GM12865 (cell line): ENCODE data around the gene FBXL12.

Experiments used
- DNase-seq: peaks from one replicate; pipeline ENCODE4 v3.0.0; 2010; ENCODE audit warnings: low read depth
- H3K4me3 ChIP-seq: 2 replicates; pipeline ENCODE4 v1.5.1; 2011; ENCODE audit warnings: mild to moderate bottlenecking, low read depth, low read length, control low read depth
- TF ChIP-seq, protein P1 (sequence below): IDR thresholded peaks from 2 replicates; pipeline ENCODE4 v1.5.1; 2011; ENCODE audit warnings: low read length, control low read depth, low read depth, inconsistent platforms; ENCODE audit not compliant: insufficient read depth; ENCODE audit errors: missing control alignments

The FBXL12 gene

DNA sequence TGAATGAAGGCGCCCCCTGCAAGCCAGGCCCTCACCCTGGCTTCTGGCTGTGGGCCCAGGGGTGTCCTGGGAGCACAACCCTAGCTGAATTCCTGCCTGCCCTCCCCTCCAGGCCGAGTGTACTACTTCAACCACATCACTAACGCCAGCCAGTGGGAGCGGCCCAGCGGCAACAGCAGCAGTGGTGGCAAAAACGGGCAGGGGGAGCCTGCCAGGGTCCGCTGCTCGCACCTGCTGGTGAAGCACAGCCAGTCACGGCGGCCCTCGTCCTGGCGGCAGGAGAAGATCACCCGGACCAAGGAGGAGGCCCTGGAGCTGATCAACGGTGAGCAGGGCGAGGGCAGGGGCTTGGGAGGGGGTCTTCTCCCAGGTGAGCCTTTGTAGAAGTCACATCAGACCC, 19.4 kb upstream of the FBXL12 start:
- TF ChIP-seq, protein P1, sequence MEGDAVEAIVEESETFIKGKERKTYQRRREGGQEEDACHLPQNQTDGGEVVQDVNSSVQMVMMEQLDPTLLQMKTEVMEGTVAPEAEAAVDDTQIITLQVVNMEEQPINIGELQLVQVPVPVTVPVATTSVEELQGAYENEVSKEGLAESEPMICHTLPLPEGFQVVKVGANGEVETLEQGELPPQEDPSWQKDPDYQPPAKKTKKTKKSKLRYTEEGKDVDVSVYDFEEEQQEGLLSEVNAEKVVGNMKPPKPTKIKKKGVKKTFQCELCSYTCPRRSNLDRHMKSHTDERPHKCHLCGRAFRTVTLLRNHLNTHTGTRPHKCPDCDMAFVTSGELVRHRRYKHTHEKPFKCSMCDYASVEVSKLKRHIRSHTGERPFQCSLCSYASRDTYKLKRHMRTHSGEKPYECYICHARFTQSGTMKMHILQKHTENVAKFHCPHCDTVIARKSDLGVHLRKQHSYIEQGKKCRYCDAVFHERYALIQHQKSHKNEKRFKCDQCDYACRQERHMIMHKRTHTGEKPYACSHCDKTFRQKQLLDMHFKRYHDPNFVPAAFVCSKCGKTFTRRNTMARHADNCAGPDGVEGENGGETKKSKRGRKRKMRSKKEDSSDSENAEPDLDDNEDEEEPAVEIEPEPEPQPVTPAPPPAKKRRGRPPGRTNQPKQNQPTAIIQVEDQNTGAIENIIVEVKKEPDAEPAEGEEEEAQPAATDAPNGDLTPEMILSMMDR: no peak
- DNase-seq: no peak
- H3K4me3 ChIP-seq: no peak overlapping the region

DNA sequence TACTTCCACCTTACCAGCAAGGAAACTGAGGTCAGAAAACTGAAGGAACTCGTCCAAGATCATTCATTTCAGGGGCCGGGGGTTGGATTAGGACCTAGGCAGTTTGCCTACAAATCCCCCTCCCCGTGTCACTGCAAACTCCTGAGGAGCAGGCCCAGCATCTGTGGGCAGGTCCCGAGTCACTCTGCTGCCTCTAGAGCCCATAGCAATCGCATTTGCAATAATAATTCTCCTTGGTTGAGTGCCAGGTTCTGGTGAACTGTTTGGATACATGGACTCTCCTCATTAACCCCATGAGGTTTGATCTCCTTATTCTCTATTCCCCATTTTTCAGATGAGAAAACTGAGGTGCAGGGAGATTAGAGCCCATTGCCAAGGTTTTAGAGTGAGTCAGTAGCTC, 17.1 kb upstream of the FBXL12 start:
- peak overlapping the region; percentile 82 for H3K4me3 ChIP-seq
- TF ChIP-seq, protein P1: no peak
- DNase-seq: peak; percentile 18

DNA sequence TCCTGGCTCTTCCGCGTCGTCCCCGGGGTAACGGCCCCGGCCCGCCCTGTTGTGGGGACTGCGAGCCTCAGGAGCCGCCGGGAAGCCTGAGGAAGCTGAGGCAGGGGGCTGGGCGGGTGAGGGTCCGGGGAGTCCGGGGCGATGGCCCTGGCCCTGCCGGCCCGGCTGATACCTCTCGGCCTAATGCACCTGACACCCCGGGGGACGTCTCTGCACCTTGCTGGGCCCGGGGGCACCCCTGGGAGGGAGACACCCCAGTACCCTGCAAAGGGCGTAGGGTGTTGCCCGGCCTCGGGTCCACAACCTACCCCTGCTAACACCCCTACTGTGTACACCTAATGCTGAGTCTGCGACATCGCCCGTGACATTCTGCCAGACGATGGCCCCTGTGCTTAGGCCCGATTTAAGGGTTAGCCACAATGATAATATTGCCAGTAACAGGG, 16.6 kb upstream of the FBXL12 start:
- TF ChIP-seq, protein P1: no peak
- H3K4me3 ChIP-seq: peak overlapping the region; percentile 82
- DNase-seq: no peak

DNA sequence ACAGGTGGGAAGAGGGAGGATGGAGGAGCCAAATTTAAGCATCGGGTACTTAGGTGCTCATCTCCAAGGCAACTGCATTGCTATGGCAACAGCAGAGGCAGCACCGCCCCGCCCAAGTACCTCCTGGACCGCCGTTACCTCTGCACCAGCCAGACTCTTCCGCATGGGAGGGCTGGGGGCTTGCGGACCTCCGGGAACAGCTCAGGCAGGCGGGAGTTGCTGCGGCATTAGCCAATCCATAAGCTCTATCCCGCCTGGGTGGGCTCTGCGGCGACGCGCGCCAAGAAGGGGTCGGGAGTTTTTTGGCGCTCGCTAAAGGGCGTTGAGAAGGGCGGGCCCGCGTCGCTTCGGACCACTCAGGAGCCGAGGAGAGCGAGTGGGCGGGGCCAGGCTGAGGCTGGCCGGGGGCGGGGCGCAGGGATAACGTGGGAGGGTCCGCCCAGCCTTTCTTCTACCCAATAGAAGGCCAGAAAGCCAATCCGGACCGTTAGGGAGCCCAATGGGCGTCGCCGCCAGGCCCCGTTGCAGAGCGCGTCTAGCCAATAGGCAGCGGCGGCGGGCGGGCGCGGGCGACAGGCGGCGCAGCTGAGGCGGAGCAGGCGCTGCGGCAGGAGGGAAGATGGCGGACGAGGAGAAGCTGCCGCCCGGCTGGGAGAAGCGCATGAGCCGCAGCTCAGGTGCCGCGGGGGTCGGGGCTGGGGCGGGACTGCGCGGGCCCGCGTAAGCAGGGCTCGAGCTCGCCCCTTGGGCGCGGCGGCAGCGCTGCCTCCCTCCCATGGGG, 16.0 kb upstream of the FBXL12 start, which contains the start of gene PIN1:
TSS of gene PIN1 (plus strand) at position 593 of the 781 bp plus-strand sequence. CDS start at position 620, 27 bp downstream.
- TF ChIP-seq, protein P1: peak; percentile 47

DNA sequence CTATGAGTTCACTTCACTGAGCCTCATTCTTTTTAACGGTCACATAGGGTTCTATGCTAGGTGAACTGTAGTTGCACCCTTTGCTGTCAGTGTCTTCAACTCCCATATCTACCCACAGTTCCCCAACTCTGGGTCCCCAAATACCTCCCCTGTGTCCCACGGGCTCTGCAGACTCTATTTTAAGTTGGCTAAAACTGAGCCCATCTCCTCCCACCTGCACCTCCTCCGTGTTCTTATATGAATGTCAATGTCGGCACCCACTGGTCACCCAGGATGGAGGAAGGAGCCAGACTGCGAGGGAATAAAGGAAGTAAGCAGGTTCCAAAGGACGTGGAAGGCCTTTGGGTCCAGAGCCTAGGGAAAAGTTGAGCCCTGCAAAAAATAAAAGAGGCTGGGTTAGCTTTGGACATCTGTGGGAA, 15.4 kb upstream of the FBXL12 start:
- H3K4me3 ChIP-seq: peak overlapping the region; percentile 88
- DNase-seq: no peak
- TF ChIP-seq, protein P1: no peak

More for the DNA sequence above, 16.0 kb upstream of the FBXL12 start, which contains the start of gene PIN1:
- peak within 1 kb of the TSS; percentile 88 for H3K4me3 ChIP-seq
- DNase-seq: peak; percentile 99

DNA sequence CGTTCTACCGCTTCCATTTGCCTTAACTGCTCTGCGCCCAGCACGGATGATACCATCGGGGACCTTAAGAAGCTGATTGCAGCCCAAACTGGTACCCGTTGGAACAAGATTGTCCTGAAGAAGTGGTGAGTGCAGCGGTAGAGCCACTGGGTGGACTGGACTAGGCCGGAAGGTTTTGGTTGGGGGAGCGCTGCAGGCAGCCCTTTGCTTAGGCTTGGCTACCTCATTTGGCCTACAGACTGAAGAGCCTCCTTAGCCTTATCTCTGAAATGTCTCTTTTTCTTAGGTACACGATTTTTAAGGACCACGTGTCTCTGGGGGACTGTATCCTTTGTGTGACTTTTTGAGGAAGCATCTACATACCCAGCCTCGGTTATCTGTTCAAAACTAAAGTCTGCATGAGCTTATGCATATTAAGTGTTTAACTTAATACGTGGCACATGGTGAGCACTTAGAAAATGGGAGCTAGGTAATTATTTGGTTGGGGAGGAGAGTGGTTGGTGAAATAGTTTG, 9.7 kb upstream of the FBXL12 start:
- no peak for DNase-seq
- H3K4me3 ChIP-seq: peak overlapping the region; percentile 100
- TF ChIP-seq, protein P1: no peak
